GM19240 (cell line): Measurements from ENCODE around the gene OR2AJ1.

Experiments
- DNase-seq: peaks from one replicate; pipeline ENCODE4 v3.0.0; 2011; ENCODE audit warnings: low spot score; ENCODE audit not compliant: insufficient read length

Gene OR2AJ1, protein sequence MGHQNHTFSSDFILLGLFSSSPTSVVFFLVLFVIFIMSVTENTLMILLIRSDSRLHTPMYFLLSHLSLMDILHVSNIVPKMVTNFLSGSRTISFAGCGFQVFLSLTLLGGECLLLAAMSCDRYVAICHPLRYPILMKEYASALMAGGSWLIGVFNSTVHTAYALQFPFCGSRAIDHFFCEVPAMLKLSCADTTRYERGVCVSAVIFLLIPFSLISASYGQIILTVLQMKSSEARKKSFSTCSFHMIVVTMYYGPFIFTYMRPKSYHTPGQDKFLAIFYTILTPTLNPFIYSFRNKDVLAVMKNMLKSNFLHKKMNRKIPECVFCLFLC

DNA sequence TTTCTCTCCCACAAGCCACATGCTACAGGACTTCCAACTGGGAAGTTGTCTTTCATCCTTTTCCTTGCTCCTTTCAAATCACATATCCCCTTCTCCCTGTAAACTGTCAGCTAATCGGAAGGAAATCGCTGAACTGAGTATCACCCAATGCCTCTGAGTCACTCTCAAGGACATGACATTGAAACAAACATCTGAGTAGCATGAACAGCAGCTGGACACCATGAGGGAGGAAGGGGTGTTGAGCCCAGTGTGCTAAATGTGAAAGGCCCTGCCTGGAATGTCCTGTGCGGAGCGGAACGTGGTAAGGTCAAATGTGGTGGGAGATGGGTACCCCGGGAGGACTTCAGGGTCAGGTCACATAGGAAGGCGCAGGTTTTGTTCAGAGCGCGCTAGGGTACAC lies at the start of gene OR2AJ1:
TSS of gene OR2AJ1 (plus strand) at position 22 of the 400 bp plus-strand sequence. CDS start 8,880 bp downstream, outside the sequence.
- no peak for DNase-seq

- no peak for DNase-seq
Measured at GRCh38 chr1:247883346-247883745, 41.3 kb upstream of the OR2AJ1 start.

GRCh38 chr1:247884797-247885413 lies 39.8 kb upstream of the OR2AJ1 start:
- DNase-seq = no peak

- DNase-seq = no peak
Measured at GRCh38 chr1:247895163-247895637, 29.5 kb upstream of the OR2AJ1 start, which contains the start of gene OR2W3. Gene OR2W3, plus strand, starts transcription at chr1:247895587. Its CDS starts 0 bp downstream, at chr1:247895587.

GRCh38 chr1:247895976-247896375 lies 28.7 kb upstream of the OR2AJ1 start:
- no peak for DNase-seq

DNA sequence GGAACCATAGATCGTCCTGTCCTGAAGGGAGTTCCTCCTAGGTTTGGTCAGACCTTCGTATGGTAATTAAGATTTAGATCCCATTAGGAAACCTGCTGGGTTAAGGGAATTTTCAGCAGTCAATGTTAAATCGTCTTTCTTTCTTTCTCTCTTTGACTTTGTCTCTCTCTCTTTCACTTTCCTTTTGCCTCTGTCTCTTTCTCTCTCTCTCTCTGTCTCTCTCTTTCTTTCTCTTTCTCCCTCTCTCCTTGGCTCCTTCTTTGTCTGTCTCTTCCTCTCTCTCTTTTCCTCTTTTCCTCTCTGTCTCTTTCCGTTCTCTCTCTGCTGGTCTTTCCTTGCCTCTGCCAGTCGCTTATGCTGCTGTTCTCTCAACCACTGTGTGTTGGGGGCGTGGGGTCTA lies 20.6 kb upstream of the OR2AJ1 start:
- no peak for DNase-seq

GRCh38 chr1:247905181-247905580 lies 19.5 kb upstream of the OR2AJ1 start:
- DNase-seq = no peak

DNA sequence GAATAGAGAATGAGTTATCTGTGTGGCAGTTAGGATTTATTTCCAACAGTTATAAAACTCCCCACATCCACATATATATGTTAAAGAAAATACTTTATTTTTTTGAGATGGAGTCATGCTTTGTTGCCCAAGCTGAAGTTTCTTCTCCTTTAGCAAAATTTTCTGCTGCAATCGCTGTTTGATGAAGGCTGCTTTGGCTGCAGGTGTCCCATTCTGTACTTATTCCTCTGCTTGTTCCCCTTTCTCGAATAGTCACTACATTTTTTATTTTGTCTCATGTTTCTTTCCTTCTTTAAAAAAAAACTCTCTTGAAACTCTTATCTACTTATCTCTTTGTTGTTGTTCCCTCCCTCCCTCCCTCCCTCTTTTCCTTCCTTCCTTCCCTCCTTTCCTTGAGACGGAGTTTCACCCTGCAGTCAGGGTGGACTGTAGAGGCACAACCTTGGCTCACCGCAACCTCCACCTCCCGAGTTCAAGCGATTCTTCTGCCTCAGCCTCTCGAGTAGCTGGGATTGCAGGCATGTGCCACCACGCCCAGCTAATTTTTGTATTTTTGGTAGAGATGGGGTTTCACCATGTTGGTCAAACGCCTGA lies 18.7 kb upstream of the OR2AJ1 start:
- no peak for DNase-seq

- no peak for DNase-seq
Measured at GRCh38 chr1:247906504-247907047, 18.1 kb upstream of the OR2AJ1 start.

GRCh38 chr1:247908766-247909165 lies 15.9 kb upstream of the OR2AJ1 start:
- DNase-seq = no peak

DNA sequence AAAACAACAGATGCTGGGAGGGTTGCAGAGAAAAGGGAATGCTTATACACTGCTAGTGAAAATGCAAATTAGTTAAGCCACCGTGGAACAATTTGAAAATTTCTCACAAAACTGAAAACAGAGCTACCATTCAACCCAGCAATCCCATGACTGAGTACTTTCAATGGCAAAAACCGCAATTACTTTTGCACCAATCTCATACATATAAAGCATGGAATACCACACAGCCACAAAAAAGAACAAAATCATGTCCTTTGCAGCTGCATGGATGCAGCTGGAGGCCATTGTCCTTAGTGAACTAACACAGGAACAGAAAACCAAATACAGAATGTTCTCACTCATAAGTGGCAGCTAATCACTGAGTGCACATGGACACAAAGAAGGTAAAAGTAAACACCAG lies 10.9 kb upstream of the OR2AJ1 start:
- DNase-seq = no peak

DNA sequence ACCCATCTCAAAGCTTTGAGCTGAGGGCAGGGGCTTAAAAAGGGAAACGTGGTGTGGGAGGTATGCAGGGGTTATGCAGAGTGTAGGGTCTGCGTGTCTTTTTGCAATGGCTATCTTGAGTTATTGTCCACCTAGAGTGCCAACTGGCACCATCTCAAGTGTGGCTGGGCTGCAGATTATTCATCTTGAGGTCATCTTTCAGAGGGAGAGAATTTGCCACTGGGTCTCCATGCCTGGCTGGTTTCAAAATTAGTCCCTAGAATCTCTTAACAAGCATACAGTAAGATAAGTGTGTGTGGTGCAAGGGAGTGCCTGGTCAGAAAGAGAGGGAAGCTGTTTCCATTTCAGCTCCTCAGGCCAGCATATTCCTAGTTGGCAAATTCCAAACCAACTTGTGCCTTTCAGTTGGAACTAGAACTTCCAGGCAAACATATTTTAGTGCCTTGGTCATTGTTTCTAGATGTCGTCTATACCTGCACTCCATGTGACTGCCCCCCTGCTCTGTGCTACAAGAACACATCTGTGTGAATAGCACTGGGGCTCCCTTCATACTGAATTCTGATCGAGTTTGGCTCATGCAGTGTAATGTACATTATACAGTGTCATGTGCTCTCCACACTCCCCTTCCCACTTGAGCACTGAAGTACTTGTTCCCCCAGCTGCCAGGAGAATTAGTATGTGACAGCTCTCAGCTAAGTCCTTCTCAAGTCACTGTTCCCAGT lies 9.6 kb upstream of the OR2AJ1 start:
- DNase-seq = no peak

- no peak for DNase-seq
Measured at GRCh38 chr1:247919952-247920351, 4.7 kb upstream of the OR2AJ1 start, which contains the start of gene OR2T8. Gene OR2T8, plus strand, starts transcription at chr1:247920252. Its CDS starts 766 bp downstream, at chr1:247921018.

- no peak for DNase-seq
Measured at GRCh38 chr1:247923941-247924340, 748 bp upstream of the OR2AJ1 start.

DNA sequence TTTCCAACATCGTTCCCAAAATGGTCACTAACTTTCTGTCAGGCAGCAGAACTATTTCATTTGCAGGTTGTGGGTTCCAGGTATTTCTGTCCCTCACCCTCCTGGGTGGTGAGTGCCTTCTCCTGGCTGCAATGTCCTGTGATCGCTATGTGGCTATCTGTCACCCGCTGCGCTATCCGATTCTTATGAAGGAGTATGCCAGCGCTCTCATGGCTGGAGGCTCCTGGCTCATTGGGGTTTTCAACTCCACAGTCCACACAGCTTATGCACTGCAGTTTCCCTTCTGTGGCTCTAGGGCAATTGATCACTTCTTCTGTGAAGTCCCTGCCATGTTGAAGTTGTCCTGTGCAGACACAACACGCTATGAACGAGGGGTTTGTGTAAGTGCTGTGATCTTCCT lies 9.3 kb downstream of the OR2AJ1 start:
- no peak for DNase-seq

DNA sequence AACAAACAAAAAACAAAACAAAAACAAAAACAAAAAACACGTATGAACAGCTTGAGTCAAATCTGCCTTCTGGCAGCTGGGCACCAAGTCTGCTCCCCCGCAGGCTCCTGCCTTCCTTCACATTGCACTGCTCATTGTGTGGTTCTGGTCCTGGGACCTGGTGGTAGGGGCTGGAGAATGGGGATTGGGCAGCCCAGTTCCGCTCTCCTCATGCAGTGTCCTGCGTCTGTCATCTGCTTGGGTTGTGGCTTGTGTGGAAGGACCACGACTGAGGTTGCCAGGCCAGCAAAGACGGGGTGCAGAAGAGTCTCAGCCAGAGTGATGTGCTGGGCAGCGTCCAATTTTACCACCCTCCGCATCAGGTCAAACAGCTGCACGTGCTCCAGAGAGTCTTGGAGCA lies 11.1 kb downstream of the OR2AJ1 start:
- no peak for DNase-seq

DNA sequence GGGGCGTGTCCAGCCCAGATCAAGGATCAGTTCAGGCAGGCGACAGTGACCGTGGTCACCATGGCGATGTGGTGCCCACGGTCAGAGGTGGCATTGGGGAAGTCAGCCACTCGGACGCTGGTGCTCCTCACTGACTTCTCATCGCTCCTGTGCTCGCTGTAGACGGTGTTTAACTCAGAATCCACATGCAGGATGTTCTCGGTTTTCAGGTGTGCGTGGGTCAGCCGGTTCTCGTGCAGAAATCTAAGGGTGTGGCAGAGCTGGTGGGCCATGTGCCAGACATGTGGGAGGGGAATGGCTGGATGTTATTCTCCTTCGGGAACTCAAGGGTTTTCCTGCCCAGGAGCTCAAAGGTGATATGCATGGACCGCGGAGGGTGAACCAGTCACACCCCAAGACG lies 11.7 kb downstream of the OR2AJ1 start:
- no peak for DNase-seq

- DNase-seq = peak; percentile 47
Measured at GRCh38 chr1:247936965-247937734, 12.5 kb downstream of the OR2AJ1 start.

DNA sequence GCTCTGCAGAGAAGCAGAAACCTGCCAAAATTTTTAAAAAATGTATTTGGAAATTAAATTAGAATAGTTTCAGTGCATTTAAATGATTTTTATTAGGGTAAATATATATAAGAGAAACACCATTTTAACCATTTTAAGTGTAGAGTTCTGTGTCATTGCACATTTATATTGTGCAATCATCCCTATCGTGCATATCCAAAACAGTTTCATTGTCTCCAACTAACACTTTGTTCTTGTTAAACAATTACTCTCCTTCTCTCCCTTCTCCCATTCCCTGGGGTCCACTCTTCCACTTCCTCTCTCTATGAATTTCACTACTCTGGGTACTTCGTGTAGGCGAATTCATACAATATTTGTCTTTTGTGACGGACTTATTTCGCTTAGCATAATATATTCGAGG lies 17.9 kb downstream of the OR2AJ1 start:
- no peak for DNase-seq

- no peak for DNase-seq
Measured at GRCh38 chr1:247948558-247948957, 23.9 kb downstream of the OR2AJ1 start, which contains the start of gene OR2L8. Gene OR2L8, plus strand, starts transcription at chr1:247948858. Its CDS starts 0 bp downstream, at chr1:247948858.
